Measurements from ENCODE around the gene EXTL1.

The EXTL1 gene

GRCh38 chr1:26050248-26050640 lies 28.7 kb downstream of the EXTL1 start:
- TF ChIP-seq, protein P1, sequence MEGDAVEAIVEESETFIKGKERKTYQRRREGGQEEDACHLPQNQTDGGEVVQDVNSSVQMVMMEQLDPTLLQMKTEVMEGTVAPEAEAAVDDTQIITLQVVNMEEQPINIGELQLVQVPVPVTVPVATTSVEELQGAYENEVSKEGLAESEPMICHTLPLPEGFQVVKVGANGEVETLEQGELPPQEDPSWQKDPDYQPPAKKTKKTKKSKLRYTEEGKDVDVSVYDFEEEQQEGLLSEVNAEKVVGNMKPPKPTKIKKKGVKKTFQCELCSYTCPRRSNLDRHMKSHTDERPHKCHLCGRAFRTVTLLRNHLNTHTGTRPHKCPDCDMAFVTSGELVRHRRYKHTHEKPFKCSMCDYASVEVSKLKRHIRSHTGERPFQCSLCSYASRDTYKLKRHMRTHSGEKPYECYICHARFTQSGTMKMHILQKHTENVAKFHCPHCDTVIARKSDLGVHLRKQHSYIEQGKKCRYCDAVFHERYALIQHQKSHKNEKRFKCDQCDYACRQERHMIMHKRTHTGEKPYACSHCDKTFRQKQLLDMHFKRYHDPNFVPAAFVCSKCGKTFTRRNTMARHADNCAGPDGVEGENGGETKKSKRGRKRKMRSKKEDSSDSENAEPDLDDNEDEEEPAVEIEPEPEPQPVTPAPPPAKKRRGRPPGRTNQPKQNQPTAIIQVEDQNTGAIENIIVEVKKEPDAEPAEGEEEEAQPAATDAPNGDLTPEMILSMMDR (IDR thresholded peaks at IDR 0.05; ENCODE audit: insufficient read depth, missing control alignments): no peak
- no peak for DNase-seq (ENCODE audit: insufficient read length, low spot score)
- no peak for FAIRE-seq

- DNase-seq (ENCODE audit: insufficient read length, low spot score): no peak
- TF ChIP-seq, protein P1 (IDR thresholded peaks at IDR 0.05; ENCODE audit: insufficient read depth, missing control alignments): no peak
- FAIRE-seq: no peak
Measured at GRCh38 chr1:26053718-26054560, 32.4 kb downstream of the EXTL1 start.

DNA sequence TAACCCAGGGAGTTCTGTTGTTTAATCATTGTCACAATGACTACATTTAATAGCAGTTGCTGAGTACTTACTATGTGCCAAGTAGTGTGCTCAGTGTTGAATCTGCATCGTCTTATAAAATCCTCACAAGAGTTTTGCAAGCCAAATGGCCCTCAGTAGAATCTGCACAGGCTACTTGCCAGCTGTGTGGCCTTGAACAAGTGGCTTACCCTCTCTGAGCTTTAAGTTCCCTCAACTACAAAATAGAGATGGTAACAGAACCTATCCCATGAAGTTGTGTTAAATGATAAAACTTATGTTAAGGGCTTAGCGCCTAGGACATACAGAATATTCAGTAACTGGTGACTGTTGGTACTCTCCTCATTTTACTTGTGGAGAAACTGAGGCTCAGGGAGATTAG lies 33.5 kb downstream of the EXTL1 start:
- FAIRE-seq (no peak), DNase-seq (ENCODE audit: insufficient read length, low spot score) (no peak)
- TF ChIP-seq, protein P1 (IDR thresholded peaks at IDR 0.05; ENCODE audit: insufficient read depth, missing control alignments): no peak

DNA sequence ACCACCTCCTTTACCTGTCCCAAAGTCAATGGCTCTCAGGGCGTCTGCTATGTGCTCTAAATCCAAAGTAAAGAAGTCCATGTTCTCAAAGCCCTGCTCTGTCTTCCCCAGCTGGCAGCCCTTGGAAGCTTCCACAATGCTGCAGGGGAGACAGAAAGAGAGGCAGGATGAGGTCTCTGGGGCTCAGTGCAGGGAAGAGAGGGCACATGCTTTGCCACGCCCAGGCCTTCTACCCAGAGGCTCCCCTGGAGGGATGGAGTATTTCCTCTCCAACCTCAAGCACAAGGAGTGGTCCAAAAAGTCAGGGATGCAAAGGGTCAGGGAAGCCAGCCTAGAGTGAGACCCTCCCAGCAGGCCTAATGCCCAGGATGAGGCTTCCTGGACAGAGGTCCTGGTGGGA lies 35.6 kb downstream of the EXTL1 start:
- no peak for DNase-seq (ENCODE audit: insufficient read length, low spot score)
- TF ChIP-seq, protein P1 (IDR thresholded peaks at IDR 0.05; ENCODE audit: insufficient read depth, missing control alignments): no peak
- no peak for FAIRE-seq

- TF ChIP-seq, protein P1 (IDR thresholded peaks at IDR 0.05; ENCODE audit: insufficient read depth, missing control alignments): no peak
- FAIRE-seq: no peak
- no peak for DNase-seq (ENCODE audit: insufficient read length, low spot score)
Measured at GRCh38 chr1:26058052-26058595, 36.5 kb downstream of the EXTL1 start.

GRCh38 chr1:26059906-26060305 lies 38.3 kb downstream of the EXTL1 start:
- TF ChIP-seq, protein P1 (IDR thresholded peaks at IDR 0.05; ENCODE audit: insufficient read depth, missing control alignments): no peak
- FAIRE-seq: no peak
- DNase-seq (ENCODE audit: insufficient read length, low spot score): no peak

Measured in D721Med (cell line).